ENCODE results near the gene BEST1. TPM values are rescaled to one million over a fixed set of nuclear protein-coding genes. Genes with fewer than 3 reads are reported as not detected.

Gene BEST1
- total and polyA plus RNA-seq, 2 donors (not counting 3 experiments of a cell fraction or from before 2014, with no cell fraction given), result 0.04 TPM; not detected in 1

GRCh38 chr11:61911128-61911700 lies 38.9 kb upstream of the BEST1 start:
- no peaks in the 10 kb centered on the region for H3K79me2 ChIP-seq (ENCODE audit: control insufficient read depth, insufficient read depth, low read length)
- H3K9ac ChIP-seq (replicated peaks; ENCODE audit: extremely low read depth, insufficient read depth, low read length), result no peak overlapping the region
- H3K9me3 ChIP-seq (replicated peaks; ENCODE audit: control insufficient read depth, insufficient read depth, low read length), result no peaks in the 10 kb centered on the region
- no peaks in the 10 kb centered on the region for H3K36me3 ChIP-seq (ENCODE audit: control insufficient read depth in 2 of 2, extremely low read depth in 1 of 2, insufficient read depth in 2 of 2, low read length in 2 of 2)
- DNase-seq (ENCODE audit: low read depth, low spot score), result no peak
- no peak overlapping the region for H3K27ac ChIP-seq (ENCODE audit: insufficient read depth, low read depth, low read length)
- H3K9me1 ChIP-seq (replicated peaks; ENCODE audit: control insufficient read depth, extremely low read depth, insufficient read depth, low read length), result no peaks in the 10 kb centered on the region
- no peak overlapping the region for H2AFZ ChIP-seq (ENCODE audit: low read depth, low read length)
- POLR2A ChIA-PET, result no interaction called here
- no peaks in the 10 kb centered on the region for H3K27me3 ChIP-seq (ENCODE audit: control insufficient read depth in 2 of 2, insufficient read depth in 2 of 2, low read length in 2 of 2)
- FAIRE-seq, result no peak
- H4K20me1 ChIP-seq (replicated peaks; ENCODE audit: control insufficient read depth, extremely low read depth, insufficient read depth, low read length), result no peaks in the 10 kb centered on the region
- H3K4me2 ChIP-seq (ENCODE audit: insufficient read depth, low read length), result no peak overlapping the region
- H3K4me3 ChIP-seq (replicated peaks in 1 of 3; ENCODE audit: insufficient read depth in 1 of 3, low read depth in 1 of 3, low read length in 3 of 3), result no peak overlapping the region
- dilution Hi-C loops (cut with MboI; ENCODE audit: extremely low pct_ligation_motif_present, low sequenced_read_pairs), result no loop called here
- no peaks in the 10 kb centered on the region for H3K4me1 ChIP-seq (ENCODE audit: control insufficient read depth, extremely low read depth, insufficient read depth, low read length)
- CTCF ChIA-PET, result no interaction called here
- intact Hi-C loops (cut with micrococcal nuclease), result no loop called here
- TF ChIP-seq, protein P1, sequence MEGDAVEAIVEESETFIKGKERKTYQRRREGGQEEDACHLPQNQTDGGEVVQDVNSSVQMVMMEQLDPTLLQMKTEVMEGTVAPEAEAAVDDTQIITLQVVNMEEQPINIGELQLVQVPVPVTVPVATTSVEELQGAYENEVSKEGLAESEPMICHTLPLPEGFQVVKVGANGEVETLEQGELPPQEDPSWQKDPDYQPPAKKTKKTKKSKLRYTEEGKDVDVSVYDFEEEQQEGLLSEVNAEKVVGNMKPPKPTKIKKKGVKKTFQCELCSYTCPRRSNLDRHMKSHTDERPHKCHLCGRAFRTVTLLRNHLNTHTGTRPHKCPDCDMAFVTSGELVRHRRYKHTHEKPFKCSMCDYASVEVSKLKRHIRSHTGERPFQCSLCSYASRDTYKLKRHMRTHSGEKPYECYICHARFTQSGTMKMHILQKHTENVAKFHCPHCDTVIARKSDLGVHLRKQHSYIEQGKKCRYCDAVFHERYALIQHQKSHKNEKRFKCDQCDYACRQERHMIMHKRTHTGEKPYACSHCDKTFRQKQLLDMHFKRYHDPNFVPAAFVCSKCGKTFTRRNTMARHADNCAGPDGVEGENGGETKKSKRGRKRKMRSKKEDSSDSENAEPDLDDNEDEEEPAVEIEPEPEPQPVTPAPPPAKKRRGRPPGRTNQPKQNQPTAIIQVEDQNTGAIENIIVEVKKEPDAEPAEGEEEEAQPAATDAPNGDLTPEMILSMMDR (IDR thresholded peaks at IDR 0.05; ENCODE audit: extremely low read depth in 1 of 2, insufficient read depth in 1 of 2, low read depth in 1 of 2, low read length in 2 of 2), result no peak
- TF ChIP-seq JUN (IDR thresholded peaks at IDR 0.05; ENCODE audit: borderline replicate concordance, insufficient read depth, insufficient read length, low read depth), result no peak
- no peak for TF ChIP-seq POLR2A (IDR thresholded peaks at IDR 0.05; ENCODE audit: low read depth, low read length)
- no peak for TF ChIP-seq MYC (IDR thresholded peaks at IDR 0.05; ENCODE audit: low read depth, low read length)
- TF ChIP-seq, protein P2, sequence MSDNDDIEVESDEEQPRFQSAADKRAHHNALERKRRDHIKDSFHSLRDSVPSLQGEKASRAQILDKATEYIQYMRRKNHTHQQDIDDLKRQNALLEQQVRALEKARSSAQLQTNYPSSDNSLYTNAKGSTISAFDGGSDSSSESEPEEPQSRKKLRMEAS (IDR thresholded peaks at IDR 0.05; ENCODE audit: insufficient read depth, insufficient read length), result no peak
- TF ChIP-seq POLR2AphosphoS5 (IDR thresholded peaks at IDR 0.05; ENCODE audit: insufficient read depth, low read depth, low read length), result no peak
- no TSS peak for BruUV-seq (replicated peaks)
